Measurements from ENCODE around the gene CLEC20A. TPM values are rescaled to one million over a fixed set of nuclear protein-coding genes. Genes with fewer than 3 reads are reported as not detected.

CLEC20A gene
- total RNA-seq, 2 experiments from 2014 or later = not detected

DNA sequence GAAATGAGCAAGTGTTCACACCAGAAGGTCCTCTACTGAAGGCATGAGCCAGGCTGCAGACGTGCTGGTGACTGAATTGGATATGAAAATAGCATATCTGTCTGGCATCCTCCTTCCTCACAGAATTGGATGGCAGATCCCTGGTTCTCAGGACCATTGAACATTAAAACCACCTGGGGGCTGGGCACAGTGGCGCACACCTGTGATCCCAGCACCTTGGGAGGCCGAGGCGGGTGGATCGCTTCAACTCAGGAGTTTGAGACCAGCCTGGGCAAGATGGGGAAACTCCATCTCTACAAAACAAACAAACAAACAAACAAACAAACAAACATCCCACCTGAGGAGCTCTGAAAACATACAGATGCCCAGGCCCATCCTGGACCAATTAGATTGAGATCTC is 39.6 kb upstream of the CLEC20A start:
- Mint-ChIP-seq H3K4me1 (peaks cover 3% of the 10 kb centered on the region), H3K27ac (no peak overlapping the region), H3K36me3 (ENCODE audit: low read depth) (no peaks in the 10 kb centered on the region), H3K27me3 (no peaks in the 10 kb centered on the region), H3K9me3 (no peaks in the 10 kb centered on the region), H3K4me3 (no peak overlapping the region)
- ChIA-PET POLR2A (no interaction called here), CTCF (no interaction called here)
- no peak for DNase-seq

DNA sequence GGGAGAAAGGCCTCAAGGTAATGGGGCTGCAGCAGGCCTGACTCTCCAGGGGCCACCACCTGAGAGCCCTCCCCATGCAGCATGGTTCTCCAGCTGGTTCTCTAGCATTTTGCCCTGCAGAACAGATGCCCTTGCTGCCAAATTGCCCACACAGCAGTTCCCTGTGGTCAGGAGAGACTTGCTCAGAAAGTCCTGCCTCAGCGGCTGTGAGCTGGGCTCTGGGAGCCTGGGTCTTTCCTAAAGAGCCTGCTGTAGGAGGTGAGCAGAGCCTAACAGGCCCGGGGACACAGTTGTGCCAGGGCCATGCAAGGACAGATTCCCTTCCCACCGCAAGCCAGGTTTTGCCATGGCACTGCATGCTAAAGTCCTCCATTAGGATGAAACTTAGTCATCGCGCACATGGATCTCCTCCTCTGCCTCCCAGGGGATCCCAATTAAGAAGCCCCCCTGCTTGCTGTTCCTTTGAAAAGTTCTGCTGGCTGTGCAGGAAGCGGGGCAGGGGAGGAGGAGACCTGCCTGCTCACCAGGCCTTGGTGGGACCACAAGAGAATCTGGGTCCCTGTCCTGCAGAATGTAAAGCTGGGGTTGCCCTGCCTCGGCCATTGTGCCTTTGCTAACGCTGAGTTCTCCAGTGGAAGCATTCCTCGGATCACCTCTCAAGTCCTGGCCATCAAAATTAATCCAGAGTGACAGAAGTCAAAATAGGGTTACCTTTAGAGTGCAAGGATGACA is 37.5 kb upstream of the CLEC20A start:
- no peaks in the 10 kb centered on the region for H3K36me3 Mint-ChIP-seq (ENCODE audit: low read depth)
- H3K9me3 Mint-ChIP-seq = no peaks in the 10 kb centered on the region
- no peak for DNase-seq
- ChIA-PET CTCF (interaction anchor here (0.9 to 2.0 kb wide), 5 partner anchors 11 to 469 kb away, joined by 3 to 15 read pairs (median 4); no protein-coding TSS in a partner anchor), POLR2A (no interaction called here)
- no peaks in the 10 kb centered on the region for H3K27me3 Mint-ChIP-seq
- no peak overlapping the region for H3K4me3 Mint-ChIP-seq
- no peaks in the 10 kb centered on the region for H3K4me1 Mint-ChIP-seq
- no peak overlapping the region for H3K27ac Mint-ChIP-seq

GRCh38 chr1:178533121-178533946 is 36.6 kb upstream of the CLEC20A start:
- Mint-ChIP-seq H3K36me3 (ENCODE audit: low read depth) (no peaks in the 10 kb centered on the region), H3K4me1 (no peaks in the 10 kb centered on the region), H3K9me3 (no peaks in the 10 kb centered on the region), H3K4me3 (no peak overlapping the region), H3K27ac (no peak overlapping the region), H3K27me3 (no peaks in the 10 kb centered on the region)
- POLR2A ChIA-PET = no interaction called here
- CTCF ChIA-PET = interaction anchor here (0.9 to 2.7 kb wide), 8 partner anchors 8 to 496 kb away, joined by 3 to 19 read pairs (median 4); no protein-coding TSS in a partner anchor
- DNase-seq = no peak

- CTCF ChIA-PET = interaction anchor here (0.7 to 2.7 kb wide), 12 partner anchors 9 to 497 kb away, joined by 3 to 19 read pairs (median 4); partner anchors contain the start of gene TEX35
- Mint-ChIP-seq H3K27ac (no peak overlapping the region), H3K4me1 (no peaks in the 10 kb centered on the region), H3K4me3 (no peak overlapping the region), H3K27me3 (no peaks in the 10 kb centered on the region), H3K36me3 (ENCODE audit: low read depth) (no peaks in the 10 kb centered on the region), H3K9me3 (no peaks in the 10 kb centered on the region)
- peak; percentile 76 for DNase-seq
- POLR2A ChIA-PET = no interaction called here
Observed at GRCh38 chr1:178532392-178532791, 35.6 kb upstream of the CLEC20A start.

DNA sequence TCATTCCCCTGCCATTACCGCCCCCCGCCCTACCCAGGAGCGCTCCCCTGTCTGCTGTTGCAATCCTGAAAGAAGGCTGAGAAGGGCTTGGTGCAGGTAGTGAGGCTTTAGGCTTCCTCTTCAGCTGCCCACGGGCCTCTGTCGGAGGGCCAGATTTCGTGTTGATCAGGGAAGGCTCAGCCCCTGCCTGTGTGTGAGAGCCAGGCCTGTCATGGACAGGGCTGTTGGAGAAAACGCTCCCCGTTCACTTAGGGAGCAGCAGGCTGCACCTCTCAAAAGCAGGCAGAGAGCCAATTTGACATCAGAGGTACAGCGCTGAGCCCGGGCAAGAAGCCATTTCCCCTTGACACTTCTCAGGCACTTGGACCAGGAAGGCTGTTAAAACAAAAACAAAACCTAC is 35.1 kb upstream of the CLEC20A start:
- Mint-ChIP-seq H3K4me1 (no peaks in the 10 kb centered on the region), H3K4me3 (no peak overlapping the region), H3K36me3 (ENCODE audit: low read depth) (no peaks in the 10 kb centered on the region), H3K27ac (no peak overlapping the region), H3K9me3 (no peaks in the 10 kb centered on the region), H3K27me3 (no peaks in the 10 kb centered on the region)
- DNase-seq = no peak
- CTCF ChIA-PET = interaction anchor here (0.7 to 2.7 kb wide), 11 partner anchors 10 to 471 kb away, joined by 3 to 19 read pairs (median 4); partner anchors contain the start of gene TEX35
- POLR2A ChIA-PET = no interaction called here

GRCh38 chr1:178530502-178530901 is 33.7 kb upstream of the CLEC20A start:
- CTCF ChIA-PET = no interaction called here

DNA sequence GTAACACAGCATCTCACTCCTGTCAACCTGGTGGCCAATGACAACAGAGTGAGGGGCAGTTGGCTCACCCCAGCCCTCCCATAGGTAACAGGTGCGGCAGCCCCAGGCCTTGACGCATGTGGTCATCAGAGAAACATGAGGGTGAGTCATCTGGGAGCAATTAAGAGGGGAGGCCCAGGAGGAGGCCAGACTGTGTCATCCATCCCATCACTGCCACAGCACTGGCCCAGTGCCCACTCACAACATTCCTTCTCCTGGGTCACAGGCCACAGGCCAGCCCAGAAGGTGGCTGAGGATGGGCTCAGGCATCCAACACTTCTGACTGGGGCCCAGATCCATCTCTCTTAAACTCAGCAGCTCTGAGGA is 33.3 kb upstream of the CLEC20A start:
- DNase-seq = no peak
- no peaks in the 10 kb centered on the region for H3K9me3 Mint-ChIP-seq
- CTCF ChIA-PET = no interaction called here
- H3K4me3 Mint-ChIP-seq = no peak overlapping the region
- H3K36me3 Mint-ChIP-seq (ENCODE audit: low read depth) = no peaks in the 10 kb centered on the region
- POLR2A ChIA-PET = no interaction called here
- H3K4me1 Mint-ChIP-seq = no peaks in the 10 kb centered on the region
- H3K27ac Mint-ChIP-seq = no peak overlapping the region
- H3K27me3 Mint-ChIP-seq = no peaks in the 10 kb centered on the region

More at GRCh38 chr1:178530502-178530901, 33.7 kb upstream of the CLEC20A start:
- POLR2A ChIA-PET = no interaction called here
- Mint-ChIP-seq H3K36me3 (ENCODE audit: low read depth) (no peaks in the 10 kb centered on the region), H3K27ac (no peak overlapping the region), H3K27me3 (no peaks in the 10 kb centered on the region), H3K4me3 (no peak overlapping the region), H3K4me1 (no peaks in the 10 kb centered on the region), H3K9me3 (no peaks in the 10 kb centered on the region)
- no peak for DNase-seq

GRCh38 chr1:178529364-178530036 is 32.7 kb upstream of the CLEC20A start:
- no peak for DNase-seq
- Mint-ChIP-seq H3K9me3 (no peaks in the 10 kb centered on the region), H3K4me1 (no peaks in the 10 kb centered on the region), H3K27me3 (no peaks in the 10 kb centered on the region), H3K36me3 (ENCODE audit: low read depth) (no peaks in the 10 kb centered on the region), H3K4me3 (no peak overlapping the region), H3K27ac (no peak overlapping the region)
- ChIA-PET CTCF (interaction anchor here (1.2 kb wide), 1 partner anchor 13 kb away, joined by 3 read pairs; no protein-coding TSS in a partner anchor), POLR2A (no interaction called here)

DNA sequence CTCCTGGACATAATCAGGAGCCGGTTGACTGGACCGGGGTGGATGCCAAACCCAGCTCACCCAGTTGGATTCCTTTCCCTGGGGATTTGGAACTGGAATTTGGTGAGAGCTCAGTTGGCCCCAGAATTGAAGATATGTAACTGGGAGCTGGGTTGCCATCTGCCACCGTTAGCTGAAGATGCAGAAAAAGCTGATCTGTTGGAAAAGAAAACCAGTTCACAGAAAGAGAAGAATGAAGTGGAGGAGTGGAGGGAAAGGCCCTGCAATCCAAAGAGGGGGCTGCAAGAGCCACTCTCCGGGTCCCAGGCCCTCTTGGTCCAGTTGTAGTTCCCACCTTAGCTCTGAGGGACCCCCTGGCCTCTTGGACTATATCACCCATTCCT is 32.2 kb upstream of the CLEC20A start:
- ChIA-PET CTCF (interaction anchor here (1.2 kb wide), 1 partner anchor 13 kb away, joined by 3 read pairs; no protein-coding TSS in a partner anchor), POLR2A (no interaction called here)
- DNase-seq = no peak
- Mint-ChIP-seq H3K36me3 (ENCODE audit: low read depth) (no peaks in the 10 kb centered on the region), H3K27me3 (no peaks in the 10 kb centered on the region), H3K9me3 (no peaks in the 10 kb centered on the region), H3K4me1 (no peaks in the 10 kb centered on the region), H3K27ac (no peak overlapping the region), H3K4me3 (no peak overlapping the region)

GRCh38 chr1:178528228-178528952 is 31.6 kb upstream of the CLEC20A start:
- H3K27ac Mint-ChIP-seq = no peak overlapping the region
- no peaks in the 10 kb centered on the region for H3K27me3 Mint-ChIP-seq
- no peak overlapping the region for H3K4me3 Mint-ChIP-seq
- H3K36me3 Mint-ChIP-seq (ENCODE audit: low read depth) = no peaks in the 10 kb centered on the region
- POLR2A ChIA-PET = no interaction called here
- H3K4me1 Mint-ChIP-seq = no peaks in the 10 kb centered on the region
- DNase-seq = no peak
- CTCF ChIA-PET = interaction anchor here (1.2 kb wide), 1 partner anchor 14 kb away, joined by 3 read pairs; no protein-coding TSS in a partner anchor
- H3K9me3 Mint-ChIP-seq = no peaks in the 10 kb centered on the region

GRCh38 chr1:178527117-178527516 is 30.4 kb upstream of the CLEC20A start:
- ChIA-PET POLR2A (no interaction called here), CTCF (no interaction called here)
- Mint-ChIP-seq H3K36me3 (ENCODE audit: low read depth) (no peaks in the 10 kb centered on the region), H3K27ac (no peak overlapping the region), H3K4me3 (no peak overlapping the region), H3K9me3 (no peaks in the 10 kb centered on the region), H3K27me3 (no peaks in the 10 kb centered on the region), H3K4me1 (no peaks in the 10 kb centered on the region)
- no peak for DNase-seq

- POLR2A ChIA-PET = no interaction called here
- CTCF ChIA-PET = no interaction called here
- Mint-ChIP-seq H3K9me3 (no peaks in the 10 kb centered on the region), H3K4me3 (no peak overlapping the region), H3K27me3 (peaks cover 4% of the 10 kb centered on the region), H3K36me3 (ENCODE audit: low read depth) (no peaks in the 10 kb centered on the region), H3K27ac (no peak overlapping the region), H3K4me1 (no peaks in the 10 kb centered on the region)
- no peak for DNase-seq
Observed at GRCh38 chr1:178521241-178521640, 24.5 kb upstream of the CLEC20A start.

GRCh38 chr1:178520803-178521202 is 24.0 kb upstream of the CLEC20A start:
- CTCF ChIA-PET = no interaction called here
- Mint-ChIP-seq H3K36me3 (ENCODE audit: low read depth) (no peaks in the 10 kb centered on the region), H3K4me3 (no peak overlapping the region), H3K27ac (no peak overlapping the region), H3K9me3 (no peaks in the 10 kb centered on the region), H3K27me3 (peaks cover 4% of the 10 kb centered on the region), H3K4me1 (no peaks in the 10 kb centered on the region)
- DNase-seq = no peak
- POLR2A ChIA-PET = no interaction called here

Measured in activated CD4-positive, alpha-beta memory T cell treated with anti-CD3 and anti-CD28 coated beads, Interleukin-2, amount 10 ng/mL, durations not matched to agents 7 days and 5 days (primary cell).